GM10266 (cell line): ENCODE results near the gene CFAP68.
A peak's percentile ranks its signal among the peaks of the same experiment; 100 is the strongest.

Experiments used
- DNase-seq: peaks from one replicate; pipeline ENCODE4 v3.0.0; 2012; ENCODE audit errors: extremely low spot score
- CTCF ChIP-seq: IDR thresholded peaks from 2 replicates; pipeline ENCODE4 v1.5.1; 2012; ENCODE audit warnings: mild to moderate bottlenecking, low read depth; ENCODE audit not compliant: control insufficient read depth, insufficient read depth; ENCODE audit errors: missing control alignments

The CFAP68 gene

GRCh38 chr11:111878849-111879636 is at the start of gene CFAP68, which contains the start of gene FDXACB1:
CFAP68 (plus strand) TSS chr11:111879541; CDS start chr11:111879561, 20 bp downstream.
FDXACB1 (minus strand) TSS chr11:111879165; CDS start chr11:111879132, 33 bp downstream.
- peak; percentile 91 for DNase-seq
- peak; percentile 87 for TF ChIP-seq CTCF

- no peak for DNase-seq
Measured at GRCh38 chr11:111833524-111833923, 45.8 kb upstream of the CFAP68 start.

GRCh38 chr11:111834432-111835163 is 44.7 kb upstream of the CFAP68 start:
- TF ChIP-seq CTCF: no peak
- no peak for DNase-seq

More at GRCh38 chr11:111833524-111833923, 45.8 kb upstream of the CFAP68 start:
- no peak for TF ChIP-seq CTCF

- TF ChIP-seq CTCF: no peak
- DNase-seq: no peak
Measured at GRCh38 chr11:111835665-111836064, 43.7 kb upstream of the CFAP68 start.

- DNase-seq: no peak
- TF ChIP-seq CTCF: no peak
Measured at GRCh38 chr11:111836162-111836561, 43.2 kb upstream of the CFAP68 start.

GRCh38 chr11:111836721-111837120 is 42.6 kb upstream of the CFAP68 start:
- no peak for DNase-seq
- TF ChIP-seq CTCF: no peak
